Stimulated activated CD8-positive, alpha-beta memory T cell treated with anti-CD3 and anti-CD28 coated beads, Interleukin-7, amount 100 ng/mL, for 48 hours (primary cell): ENCODE data around the gene DIS3L2.

Experiments
- DNase-seq, 2 donors: peaks; one replicate each; pipeline ENCODE4 v3.0.0-alpha.2; 2020; ENCODE audit warnings: low read depth in 1 of 2; ENCODE audit errors: extremely low read depth in 1 of 2

Gene DIS3L2

GRCh38 chr2:232250246-232251175 lies 289.0 kb downstream of the DIS3L2 start:
- no peak for DNase-seq

DNA sequence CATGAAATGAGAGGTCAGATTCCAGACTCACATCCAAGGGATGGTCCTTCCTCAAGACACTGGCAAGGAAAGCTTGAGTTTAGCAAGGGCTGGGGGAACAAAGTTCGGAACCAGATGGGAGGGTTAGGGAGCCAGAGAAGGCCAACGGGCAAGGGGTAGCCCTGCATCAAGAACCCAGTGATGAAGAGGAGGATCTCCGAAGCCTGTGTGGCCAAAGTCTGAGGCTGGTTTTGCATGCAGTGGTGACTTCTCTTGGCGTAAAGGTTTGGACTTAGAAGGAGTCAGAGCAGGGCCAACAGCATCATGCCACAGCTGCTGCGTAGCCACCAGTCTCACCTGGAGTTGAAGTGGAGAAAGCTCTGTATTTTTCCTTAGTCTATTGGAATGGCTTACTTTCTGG lies 293.5 kb downstream of the DIS3L2 start:
- no peak for DNase-seq

GRCh38 chr2:232260075-232260474 lies 298.6 kb downstream of the DIS3L2 start:
- DNase-seq = no peak

GRCh38 chr2:232261776-232262175 lies 300.3 kb downstream of the DIS3L2 start:
- no peak for DNase-seq

- DNase-seq = no peak
Measured at GRCh38 chr2:232263295-232263694, 301.8 kb downstream of the DIS3L2 start.

- no peak for DNase-seq
Measured at GRCh38 chr2:232264081-232264480, 302.6 kb downstream of the DIS3L2 start.

DNA sequence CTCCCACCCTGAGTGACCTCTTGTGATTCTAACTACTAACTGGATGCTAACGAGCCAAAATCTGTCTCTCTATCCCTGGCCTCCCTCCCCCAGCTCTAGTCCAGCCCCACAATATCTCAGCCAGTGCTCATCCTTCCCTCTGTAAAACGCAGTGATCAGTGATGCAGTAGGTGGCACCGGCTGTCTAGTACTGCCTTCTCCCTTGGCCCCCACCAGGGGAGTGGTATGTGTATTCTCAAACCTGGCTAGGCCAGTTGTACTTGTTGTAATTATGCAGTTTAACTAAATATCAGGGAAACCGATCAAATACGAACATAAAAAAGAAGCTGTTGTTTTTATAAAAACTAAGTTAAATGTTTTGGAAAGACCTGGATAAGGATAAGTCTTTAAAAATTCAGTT lies 303.8 kb downstream of the DIS3L2 start:
- DNase-seq = no peak

GRCh38 chr2:232268636-232269165 lies 307.2 kb downstream of the DIS3L2 start:
- no peak for DNase-seq

GRCh38 chr2:232269867-232270266 lies 308.4 kb downstream of the DIS3L2 start:
- no peak for DNase-seq

- no peak for DNase-seq
Measured at GRCh38 chr2:232273903-232274643, 312.6 kb downstream of the DIS3L2 start.

DNA sequence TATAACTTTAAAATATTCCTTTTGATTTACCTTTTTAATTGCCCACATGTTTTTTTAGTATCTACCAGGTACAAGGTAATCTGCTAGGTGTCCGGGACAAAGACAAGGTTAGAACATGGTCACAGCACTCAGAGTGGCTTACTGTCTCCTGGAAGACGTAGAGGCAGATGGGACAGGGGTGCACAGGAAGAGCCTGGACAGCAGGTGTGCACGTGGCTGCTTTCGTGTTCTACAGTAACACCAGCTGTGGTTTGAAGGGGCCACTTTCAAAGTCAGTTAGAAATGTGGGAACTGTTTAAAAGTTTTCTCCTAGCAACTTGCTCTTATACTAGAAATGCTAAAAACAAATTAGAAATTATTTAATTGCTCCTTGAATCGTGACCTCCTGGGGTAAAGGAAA lies 314.2 kb downstream of the DIS3L2 start:
- DNase-seq = no peak

- no peak for DNase-seq
Measured at GRCh38 chr2:232276084-232276732, 314.7 kb downstream of the DIS3L2 start.

DNA sequence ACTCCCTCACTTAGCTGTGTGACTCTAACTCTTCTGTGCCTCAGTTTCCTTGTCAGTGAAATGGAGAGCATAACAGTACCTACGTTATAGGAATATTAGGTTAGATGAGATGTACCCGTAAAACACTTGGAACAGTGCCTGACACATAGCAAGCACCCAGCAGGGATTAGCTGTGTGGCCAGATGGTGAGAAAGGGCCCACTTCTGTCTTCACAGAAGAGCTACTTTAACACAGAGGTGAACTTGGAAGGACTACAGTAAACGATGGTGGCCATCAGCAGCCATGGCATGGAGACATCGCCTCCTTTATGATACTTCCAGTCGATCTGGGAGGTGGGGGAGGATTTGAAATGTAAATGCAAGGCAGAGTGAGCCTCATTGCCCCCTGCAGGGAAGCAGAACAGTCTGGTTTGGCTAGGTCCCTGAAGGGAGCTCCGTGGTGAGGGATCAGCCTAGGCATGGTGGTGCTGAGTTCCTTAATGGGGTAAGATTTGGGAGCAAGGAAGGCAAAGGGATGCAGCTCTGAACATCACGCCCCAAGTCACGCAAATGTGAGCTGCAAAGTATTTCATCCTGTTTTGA lies 315.3 kb downstream of the DIS3L2 start:
- no peak for DNase-seq

DNA sequence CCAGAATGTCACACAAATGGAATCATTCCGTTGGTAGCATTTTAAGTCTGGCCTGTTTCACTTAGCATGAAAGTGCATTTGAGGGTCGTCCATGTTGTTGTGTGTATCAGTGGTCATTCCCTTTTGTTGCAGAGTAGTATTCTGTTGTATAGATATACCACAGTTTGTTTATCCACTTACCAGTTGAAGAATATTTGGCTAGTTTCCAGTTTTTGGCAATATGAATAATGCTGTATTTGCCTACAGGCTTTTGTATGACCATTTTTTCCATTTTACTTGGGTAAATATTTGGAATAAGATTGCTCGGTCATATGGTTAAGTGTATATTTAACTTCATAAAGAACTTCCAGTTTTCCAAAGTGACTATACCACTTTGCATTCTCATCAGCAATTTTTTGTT lies 317.0 kb downstream of the DIS3L2 start:
- no peak for DNase-seq

- DNase-seq = no peak
Measured at GRCh38 chr2:232280341-232280740, 318.8 kb downstream of the DIS3L2 start.

DNA sequence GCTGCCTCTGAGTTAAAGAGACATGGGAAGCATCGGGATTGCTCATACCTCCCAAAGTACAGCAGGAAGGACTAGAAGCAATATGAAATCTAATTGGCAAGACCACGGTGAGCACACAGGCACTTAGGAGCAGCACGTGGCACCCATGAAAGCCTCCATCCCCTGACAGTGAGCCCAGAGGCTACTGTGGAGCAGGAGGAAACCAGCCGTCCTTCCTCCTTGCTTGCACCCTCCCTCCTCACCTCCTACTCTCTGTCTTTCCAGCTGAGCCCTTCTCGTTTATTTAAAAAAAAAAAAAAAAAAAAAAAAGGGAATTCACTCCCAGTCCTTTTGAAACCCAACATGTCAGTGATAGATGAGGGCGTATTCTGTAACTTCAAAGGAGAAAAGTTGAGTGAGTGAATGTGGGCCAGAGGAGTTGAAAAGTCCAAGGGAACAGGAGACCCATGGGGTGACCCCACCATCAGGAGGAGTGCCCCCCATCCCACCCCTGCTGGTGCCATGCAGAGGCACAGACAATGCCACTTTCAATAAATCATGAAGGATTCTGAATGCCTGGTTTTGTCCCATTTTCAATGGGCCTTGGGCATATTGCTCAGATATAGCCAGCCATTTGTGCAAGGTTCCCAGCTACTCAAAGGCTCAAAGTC lies 320.5 kb downstream of the DIS3L2 start:
- DNase-seq = no peak

GRCh38 chr2:232282508-232283055 lies 321.1 kb downstream of the DIS3L2 start:
- no peak for DNase-seq

DNA sequence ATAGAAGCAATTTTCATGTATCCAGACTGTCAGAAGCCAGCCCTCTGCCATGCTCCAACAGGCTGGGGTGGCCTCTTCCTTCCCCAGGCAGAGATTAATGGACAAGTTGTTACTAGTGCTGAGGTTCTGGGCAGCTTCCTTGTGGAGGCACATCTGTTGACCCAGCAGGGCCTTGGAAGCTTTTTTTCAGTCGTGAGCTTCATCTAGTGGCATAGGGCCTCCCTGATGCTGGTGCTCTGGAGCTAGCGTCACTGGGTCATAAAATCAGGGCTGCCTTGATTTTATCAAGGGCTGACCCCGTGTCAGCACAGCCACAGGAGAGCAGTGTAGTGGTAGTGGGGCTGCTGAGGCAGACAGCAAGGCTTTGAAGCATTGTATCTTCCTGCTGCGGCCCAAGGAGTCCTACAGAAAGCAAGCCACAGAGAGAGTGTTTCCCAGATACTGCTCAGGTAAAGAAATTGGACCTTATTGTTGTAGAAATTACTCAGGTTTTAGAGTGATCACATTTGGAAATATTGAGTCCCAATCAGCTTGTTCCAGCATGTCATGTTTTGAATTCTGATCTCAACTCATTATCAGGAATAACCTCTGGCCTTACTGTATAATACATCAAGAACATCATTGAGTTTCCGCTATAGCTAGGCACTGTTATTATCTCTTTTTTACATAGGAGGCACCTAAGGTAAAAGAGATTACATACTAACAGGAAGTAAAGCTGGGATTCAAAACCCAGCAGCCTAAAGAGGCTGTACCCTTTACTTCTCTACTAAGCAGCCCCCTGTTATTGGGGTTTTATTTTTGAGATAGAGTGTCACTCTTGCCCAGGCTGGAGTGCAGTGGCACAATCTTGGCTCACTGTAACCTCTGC lies 324.7 kb downstream of the DIS3L2 start:
- no peak for DNase-seq

GRCh38 chr2:232287316-232287715 lies 325.8 kb downstream of the DIS3L2 start:
- no peak for DNase-seq
